ENCODE measurements around the gene SLC25A42.

The SLC25A42 gene

DNA sequence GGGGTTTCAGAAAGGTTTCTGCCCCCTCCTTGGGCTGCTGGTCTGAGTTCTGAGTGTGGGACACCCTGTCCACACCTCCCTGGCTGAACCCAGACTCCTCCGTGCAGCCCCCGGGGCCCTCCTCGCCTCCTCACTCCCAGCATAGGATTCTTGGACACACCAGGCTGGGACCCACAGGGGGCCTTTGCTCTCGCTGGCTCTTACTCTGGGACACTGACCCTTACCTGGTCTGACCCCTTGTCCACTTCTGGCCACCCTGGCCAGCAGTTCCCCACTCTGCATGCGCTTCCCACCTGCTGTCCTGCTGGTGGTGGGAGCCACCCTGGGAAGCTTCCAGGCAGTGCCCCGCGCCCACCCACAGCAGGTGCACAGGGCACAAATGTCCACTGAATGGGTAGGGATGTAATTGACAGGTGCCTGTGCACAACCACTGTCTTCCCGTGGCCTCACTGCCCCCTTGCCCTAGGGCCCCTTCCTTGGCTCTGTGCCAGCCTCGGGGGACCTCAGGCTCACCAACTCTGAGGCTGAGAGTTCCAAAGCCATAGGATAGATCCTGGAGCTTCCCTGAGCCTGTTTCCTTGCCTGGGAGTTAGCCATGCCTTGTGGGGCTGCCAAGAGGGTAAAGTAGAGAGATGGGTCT lies 7.0 kb upstream of the SLC25A42 start:
- no peaks in the 10 kb centered on the region for H3K27me3 ChIP-seq (ENCODE audit: insufficient read depth, insufficient read length)
- no peak for TF ChIP-seq ZNF274 (IDR thresholded peaks at IDR 0.05; ENCODE audit: low read depth, low read length)
- TF ChIP-seq YY1 (IDR thresholded peaks at IDR 0.05; ENCODE audit: insufficient read depth, insufficient read length) = no peak
- no peak for TF ChIP-seq SUZ12 (IDR thresholded peaks at IDR 0.05; ENCODE audit: extremely low read depth, insufficient read depth, insufficient read length)

GRCh38 chr19:19057317-19057716 lies 6.5 kb upstream of the SLC25A42 start:
- no peak overlapping the region for H3K4me3 ChIP-seq (ENCODE audit: insufficient read length, low read depth)
- no peak overlapping the region for H3K9ac ChIP-seq (ENCODE audit: insufficient read length, low read depth)
- no peak for DNase-seq (ENCODE audit: low read depth, low spot score)
- TF ChIP-seq YY1 (IDR thresholded peaks at IDR 0.05; ENCODE audit: insufficient read depth, insufficient read length) = no peak
- no peak for TF ChIP-seq SUZ12 (IDR thresholded peaks at IDR 0.05; ENCODE audit: extremely low read depth, insufficient read depth, insufficient read length)
- TF ChIP-seq ZNF274 (IDR thresholded peaks at IDR 0.05; ENCODE audit: low read depth, low read length) = no peak
- no peaks in the 10 kb centered on the region for H3K4me1 ChIP-seq (ENCODE audit: insufficient read depth, insufficient read length)
- peaks cover 88% of the 10 kb centered on the region for H3K36me3 ChIP-seq (ENCODE audit: insufficient read depth, insufficient read length, low read length)
- H3K9me3 ChIP-seq (ENCODE audit: insufficient read depth, low read length) = no peaks in the 10 kb centered on the region
- H3K27me3 ChIP-seq (ENCODE audit: insufficient read depth, insufficient read length) = no peaks in the 10 kb centered on the region

More for the DNA sequence above, 7.0 kb upstream of the SLC25A42 start:
- DNase-seq (ENCODE audit: low read depth, low spot score) = no peak
- H3K4me1 ChIP-seq (ENCODE audit: insufficient read depth, insufficient read length) = no peaks in the 10 kb centered on the region
- H3K4me3 ChIP-seq (ENCODE audit: insufficient read length, low read depth) = no peak overlapping the region
- no peak overlapping the region for H3K9ac ChIP-seq (ENCODE audit: insufficient read length, low read depth)
- H3K36me3 ChIP-seq (ENCODE audit: insufficient read depth, insufficient read length, low read length) = peaks cover 92% of the 10 kb centered on the region
- no peaks in the 10 kb centered on the region for H3K9me3 ChIP-seq (ENCODE audit: insufficient read depth, low read length)

DNA sequence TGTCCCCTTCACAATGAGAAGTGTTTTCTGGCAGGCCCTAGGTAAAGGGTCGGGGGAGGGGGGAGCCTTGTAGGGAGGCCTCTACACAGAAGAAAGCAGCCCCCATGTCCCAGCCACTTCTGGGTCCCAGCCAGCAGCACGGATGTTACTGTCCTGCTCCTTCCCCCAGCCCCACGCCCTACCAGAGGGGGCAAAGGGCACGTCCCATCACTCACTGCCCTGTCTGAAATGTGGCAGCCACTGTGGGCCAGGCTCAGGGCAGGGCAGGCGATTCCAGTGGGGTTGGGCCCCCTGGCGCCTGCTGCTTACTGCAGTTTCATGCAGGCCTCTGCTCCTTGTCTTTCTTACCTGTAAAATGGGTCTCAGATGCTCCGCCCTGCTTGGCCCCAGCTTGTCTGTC lies 6.1 kb upstream of the SLC25A42 start:
- H3K27me3 ChIP-seq (ENCODE audit: insufficient read depth, insufficient read length) = no peaks in the 10 kb centered on the region
- TF ChIP-seq SUZ12 (IDR thresholded peaks at IDR 0.05; ENCODE audit: extremely low read depth, insufficient read depth, insufficient read length) (no peak), YY1 (IDR thresholded peaks at IDR 0.05; ENCODE audit: insufficient read depth, insufficient read length) (no peak), ZNF274 (IDR thresholded peaks at IDR 0.05; ENCODE audit: low read depth, low read length) (no peak)
- H3K4me1 ChIP-seq (ENCODE audit: insufficient read depth, insufficient read length) = peaks cover 4% of the 10 kb centered on the region
- peaks cover 84% of the 10 kb centered on the region for H3K36me3 ChIP-seq (ENCODE audit: insufficient read depth, insufficient read length, low read length)
- no peak overlapping the region for H3K9ac ChIP-seq (ENCODE audit: insufficient read length, low read depth)
- no peaks in the 10 kb centered on the region for H3K9me3 ChIP-seq (ENCODE audit: insufficient read depth, low read length)
- no peak overlapping the region for H3K4me3 ChIP-seq (ENCODE audit: insufficient read length, low read depth)
- no peak for DNase-seq (ENCODE audit: low read depth, low spot score)

DNA sequence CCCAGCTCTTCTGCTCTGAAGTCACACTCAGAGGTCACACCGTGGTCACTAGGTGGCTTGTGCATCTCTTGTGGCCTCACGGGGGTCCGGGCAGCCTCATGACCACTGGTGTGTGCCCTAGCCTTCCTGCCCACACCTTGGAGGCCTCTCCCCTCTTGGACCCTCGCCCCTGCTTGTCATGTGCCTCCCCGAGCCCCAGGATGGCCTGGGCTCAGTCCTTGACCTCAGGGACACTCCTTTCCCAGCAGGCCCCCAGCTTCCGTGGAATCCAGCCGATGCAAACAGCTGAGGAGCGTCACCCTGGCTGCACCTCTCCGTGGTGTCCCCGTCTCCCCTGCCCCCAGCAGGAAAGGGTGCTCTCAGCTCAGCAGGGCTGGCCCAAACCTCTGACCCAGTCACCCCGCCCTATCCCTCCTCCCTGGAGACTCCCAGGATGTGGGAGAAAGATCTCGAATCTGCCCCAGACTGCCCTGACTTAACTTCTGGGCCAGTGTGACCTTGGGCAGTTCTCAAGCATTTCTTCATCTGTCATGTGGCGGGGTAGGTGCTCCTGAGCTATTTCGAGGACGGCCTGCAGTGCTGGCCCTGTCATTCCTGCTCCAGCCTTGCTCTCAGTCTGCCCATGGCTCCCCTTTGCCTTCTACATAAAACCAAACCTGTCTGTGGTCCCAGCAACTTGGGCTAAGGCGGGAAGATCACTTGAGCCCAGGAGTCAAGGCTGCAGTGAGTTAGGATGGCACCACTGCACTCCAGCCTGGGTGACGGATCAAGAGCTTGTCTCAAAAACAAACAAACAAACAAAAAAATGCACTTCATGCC lies 4.6 kb upstream of the SLC25A42 start:
- Histone ChIP-seq H3K9me3 (ENCODE audit: insufficient read depth, low read length) (no peaks in the 10 kb centered on the region), H3K27me3 (ENCODE audit: insufficient read depth, insufficient read length) (peaks cover 3% of the 10 kb centered on the region), H3K4me3 (ENCODE audit: insufficient read length, low read depth) (no peak overlapping the region), H3K9ac (ENCODE audit: insufficient read length, low read depth) (no peak overlapping the region), H3K4me1 (ENCODE audit: insufficient read depth, insufficient read length) (peaks cover 5% of the 10 kb centered on the region), H3K36me3 (ENCODE audit: insufficient read depth, insufficient read length, low read length) (peaks cover 70% of the 10 kb centered on the region)
- DNase-seq (ENCODE audit: low read depth, low spot score) = no peak
- TF ChIP-seq SUZ12 (IDR thresholded peaks at IDR 0.05; ENCODE audit: extremely low read depth, insufficient read depth, insufficient read length) (no peak), ZNF274 (IDR thresholded peaks at IDR 0.05; ENCODE audit: low read depth, low read length) (no peak), YY1 (IDR thresholded peaks at IDR 0.05; ENCODE audit: insufficient read depth, insufficient read length) (no peak)

- no peak for DNase-seq (ENCODE audit: low read depth, low spot score)
- Histone ChIP-seq H3K9ac (ENCODE audit: insufficient read length, low read depth) (no peak overlapping the region), H3K4me3 (ENCODE audit: insufficient read length, low read depth) (no peak overlapping the region), H3K9me3 (ENCODE audit: insufficient read depth, low read length) (no peaks in the 10 kb centered on the region), H3K4me1 (ENCODE audit: insufficient read depth, insufficient read length) (peaks cover 5% of the 10 kb centered on the region), H3K27me3 (ENCODE audit: insufficient read depth, insufficient read length) (peaks cover 11% of the 10 kb centered on the region), H3K36me3 (ENCODE audit: insufficient read depth, insufficient read length, low read length) (peaks cover 62% of the 10 kb centered on the region)
- TF ChIP-seq YY1 (IDR thresholded peaks at IDR 0.05; ENCODE audit: insufficient read depth, insufficient read length) (no peak), ZNF274 (IDR thresholded peaks at IDR 0.05; ENCODE audit: low read depth, low read length) (no peak), SUZ12 (IDR thresholded peaks at IDR 0.05; ENCODE audit: extremely low read depth, insufficient read depth, insufficient read length) (no peak)
Measured at GRCh38 chr19:19059837-19060611, 3.8 kb upstream of the SLC25A42 start.

GRCh38 chr19:19061506-19061905 lies 2.3 kb upstream of the SLC25A42 start:
- Histone ChIP-seq H3K9me3 (ENCODE audit: insufficient read depth, low read length) (no peaks in the 10 kb centered on the region), H3K27me3 (ENCODE audit: insufficient read depth, insufficient read length) (peaks cover 25% of the 10 kb centered on the region), H3K36me3 (ENCODE audit: insufficient read depth, insufficient read length, low read length) (peaks cover 49% of the 10 kb centered on the region), H3K4me3 (ENCODE audit: insufficient read length, low read depth) (no peak overlapping the region), H3K4me1 (ENCODE audit: insufficient read depth, insufficient read length) (peaks cover 5% of the 10 kb centered on the region), H3K9ac (ENCODE audit: insufficient read length, low read depth) (no peak overlapping the region)
- no peak for DNase-seq (ENCODE audit: low read depth, low spot score)
- TF ChIP-seq SUZ12 (IDR thresholded peaks at IDR 0.05; ENCODE audit: extremely low read depth, insufficient read depth, insufficient read length) (no peak), YY1 (IDR thresholded peaks at IDR 0.05; ENCODE audit: insufficient read depth, insufficient read length) (no peak), ZNF274 (IDR thresholded peaks at IDR 0.05; ENCODE audit: low read depth, low read length) (no peak)

All from NT2/D1 (cell line).